DND-41 (cell line): ENCODE measurements around the gene ERICH3.

Experiments used
- EZH2 ChIP-seq: IDR thresholded peaks from 3 replicates; pipeline ENCODE4 v1.6.1; 2012; ENCODE audit warnings: borderline replicate concordance, low read depth, mild to moderate bottlenecking, moderate library complexity, low read length, inconsistent platforms; ENCODE audit not compliant: severe bottlenecking
- TF ChIP-seq, protein P1 (sequence below): IDR thresholded peaks from 2 replicates; pipeline ENCODE4 v1.5.1; 2012; ENCODE audit warnings: borderline replicate concordance, low read length, moderate library complexity, mild to moderate bottlenecking; ENCODE audit not compliant: poor library complexity, severe bottlenecking; ENCODE audit errors: extremely low read depth

DNA sequence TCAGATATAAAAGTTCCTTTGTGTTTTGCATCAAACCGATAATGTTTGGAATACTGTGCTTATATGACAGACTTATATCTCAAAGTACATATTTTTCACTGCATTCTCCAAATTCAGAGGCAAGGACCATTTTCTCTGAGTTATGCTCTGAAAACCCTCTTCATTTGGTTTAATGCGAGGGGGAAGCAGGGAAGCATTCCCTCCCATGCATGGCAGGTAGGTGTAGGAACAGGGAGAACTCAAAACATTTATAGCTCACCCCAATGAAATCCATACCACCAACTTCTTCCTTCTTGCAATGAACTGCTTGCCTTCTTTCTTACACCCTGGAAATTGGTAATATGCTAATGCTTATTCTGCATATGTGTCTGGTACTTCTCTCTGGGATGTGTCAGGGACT lies 10.7 kb upstream of the ERICH3 start:
- TF ChIP-seq, protein P1, sequence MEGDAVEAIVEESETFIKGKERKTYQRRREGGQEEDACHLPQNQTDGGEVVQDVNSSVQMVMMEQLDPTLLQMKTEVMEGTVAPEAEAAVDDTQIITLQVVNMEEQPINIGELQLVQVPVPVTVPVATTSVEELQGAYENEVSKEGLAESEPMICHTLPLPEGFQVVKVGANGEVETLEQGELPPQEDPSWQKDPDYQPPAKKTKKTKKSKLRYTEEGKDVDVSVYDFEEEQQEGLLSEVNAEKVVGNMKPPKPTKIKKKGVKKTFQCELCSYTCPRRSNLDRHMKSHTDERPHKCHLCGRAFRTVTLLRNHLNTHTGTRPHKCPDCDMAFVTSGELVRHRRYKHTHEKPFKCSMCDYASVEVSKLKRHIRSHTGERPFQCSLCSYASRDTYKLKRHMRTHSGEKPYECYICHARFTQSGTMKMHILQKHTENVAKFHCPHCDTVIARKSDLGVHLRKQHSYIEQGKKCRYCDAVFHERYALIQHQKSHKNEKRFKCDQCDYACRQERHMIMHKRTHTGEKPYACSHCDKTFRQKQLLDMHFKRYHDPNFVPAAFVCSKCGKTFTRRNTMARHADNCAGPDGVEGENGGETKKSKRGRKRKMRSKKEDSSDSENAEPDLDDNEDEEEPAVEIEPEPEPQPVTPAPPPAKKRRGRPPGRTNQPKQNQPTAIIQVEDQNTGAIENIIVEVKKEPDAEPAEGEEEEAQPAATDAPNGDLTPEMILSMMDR, result no peak
- TF ChIP-seq EZH2, result no peak
